Measurements from ENCODE around the gene ELF4.

- TF ChIP-seq CTCF (conservative IDR thresholded peaks at IDR 0.05), result no peak
- TF ChIP-seq ZFX (IDR thresholded peaks at IDR 0.05), result no peak
These were observed 10.6 kb upstream of the ELF4 start for GRCh38 chrX:130120746-130121504.
